ENCODE results near the gene THRSP. TPM values are rescaled to one million over a fixed set of nuclear protein-coding genes. Genes with fewer than 3 reads are reported as not detected.
A peak's percentile ranks its signal among the peaks of the same experiment; 100 is the strongest.

Gene THRSP
- total and polyA plus RNA-seq, 2 of the 4 experiments (the other 2 are of a cell fraction) = not detected

DNA sequence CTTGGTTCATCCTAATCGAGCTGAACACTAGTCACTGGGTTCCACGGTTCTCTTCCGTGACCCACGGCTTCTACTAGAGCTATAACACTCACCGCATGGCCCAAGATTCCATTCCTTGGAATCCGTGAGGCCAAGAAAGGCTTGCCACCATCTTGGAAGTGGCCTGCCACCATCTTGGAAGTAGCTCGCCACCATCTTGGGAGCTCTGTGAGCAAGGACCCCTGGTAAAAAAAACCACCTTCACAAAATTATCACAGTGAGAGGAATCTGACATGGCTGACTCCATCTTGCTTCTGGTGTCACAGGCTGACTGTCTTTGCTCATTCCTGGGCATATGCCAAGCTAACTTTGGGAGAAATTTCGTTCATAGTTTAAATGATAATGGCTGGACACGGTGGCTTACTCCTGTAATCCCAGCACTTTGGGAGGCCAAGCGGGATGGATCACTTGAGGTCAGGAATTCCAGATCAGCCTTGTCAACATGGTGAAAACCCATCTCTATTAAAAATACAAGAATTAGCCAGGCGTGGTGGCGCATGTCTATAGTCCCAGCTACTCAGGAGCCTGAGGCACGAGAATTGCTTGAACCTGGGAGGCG, 21.7 kb upstream of the THRSP start:
- intact Hi-C loops (cut with micrococcal nuclease) = no loop called here
- H3K18ac ChIP-seq (ENCODE audit: low read depth, low read length) = no peak overlapping the region
- H3K56ac ChIP-seq (ENCODE audit: extremely low read depth, insufficient read depth, low read length) = no peak overlapping the region
- no peaks in the 10 kb centered on the region for H3K9me3 ChIP-seq (ENCODE audit: control insufficient read depth, insufficient read depth, low read length)
- no peak overlapping the region for H2AFZ ChIP-seq (replicated peaks; ENCODE audit: low read length, poor library complexity)
- H2BK20ac ChIP-seq (ENCODE audit: low read depth, low read length) = peak overlapping the region; percentile 6; the same call in 1 of the 2 replicates
- ChIA-PET CTCF (no interaction called here), POLR2A (ENCODE audit: unreplicated experiment) (no interaction called here)
- H2BK120ac ChIP-seq (ENCODE audit: low read depth, low read length) = no peak overlapping the region
- TF ChIP-seq, protein P1, sequence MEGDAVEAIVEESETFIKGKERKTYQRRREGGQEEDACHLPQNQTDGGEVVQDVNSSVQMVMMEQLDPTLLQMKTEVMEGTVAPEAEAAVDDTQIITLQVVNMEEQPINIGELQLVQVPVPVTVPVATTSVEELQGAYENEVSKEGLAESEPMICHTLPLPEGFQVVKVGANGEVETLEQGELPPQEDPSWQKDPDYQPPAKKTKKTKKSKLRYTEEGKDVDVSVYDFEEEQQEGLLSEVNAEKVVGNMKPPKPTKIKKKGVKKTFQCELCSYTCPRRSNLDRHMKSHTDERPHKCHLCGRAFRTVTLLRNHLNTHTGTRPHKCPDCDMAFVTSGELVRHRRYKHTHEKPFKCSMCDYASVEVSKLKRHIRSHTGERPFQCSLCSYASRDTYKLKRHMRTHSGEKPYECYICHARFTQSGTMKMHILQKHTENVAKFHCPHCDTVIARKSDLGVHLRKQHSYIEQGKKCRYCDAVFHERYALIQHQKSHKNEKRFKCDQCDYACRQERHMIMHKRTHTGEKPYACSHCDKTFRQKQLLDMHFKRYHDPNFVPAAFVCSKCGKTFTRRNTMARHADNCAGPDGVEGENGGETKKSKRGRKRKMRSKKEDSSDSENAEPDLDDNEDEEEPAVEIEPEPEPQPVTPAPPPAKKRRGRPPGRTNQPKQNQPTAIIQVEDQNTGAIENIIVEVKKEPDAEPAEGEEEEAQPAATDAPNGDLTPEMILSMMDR (conservative IDR thresholded peaks at IDR 0.05; ENCODE audit: low read depth, low read length) = no peak
- no peak for TF ChIP-seq RAD21 (IDR thresholded peaks at IDR 0.05; ENCODE audit: low read length)
- TF ChIP-seq RFX5 (IDR thresholded peaks at IDR 0.05; ENCODE audit: low read depth, low read length) = no peak
- no peak for TF ChIP-seq MXI1 (IDR thresholded peaks at IDR 0.05; ENCODE audit: borderline replicate concordance, low read depth, low read length)
- no peak for TF ChIP-seq RCOR1 (IDR thresholded peaks at IDR 0.05; ENCODE audit: insufficient replicate concordance, low read length)
- no peak for TF ChIP-seq MAFK (IDR thresholded peaks at IDR 0.05; ENCODE audit: low read depth, low read length)
- TF ChIP-seq SMC3 (IDR thresholded peaks at IDR 0.05; ENCODE audit: low read depth, low read length) = no peak
- no peak for TF ChIP-seq MAZ (IDR thresholded peaks at IDR 0.05; ENCODE audit: borderline replicate concordance, low read depth, low read length)
- no peak for TF ChIP-seq CHD1 (IDR thresholded peaks at IDR 0.05; ENCODE audit: low read depth, low read length)
- no peak overlapping the region for H3K9ac ChIP-seq (ENCODE audit: low read depth, low read length)
- peaks cover 14% of the 10 kb centered on the region; the same call in 1 of the 2 replicates for H3K9me1 ChIP-seq (ENCODE audit: insufficient read depth, low read length)
- H2AK9ac ChIP-seq (replicated peaks; ENCODE audit: low read depth, low read length, poor library complexity) = no peak overlapping the region
- no peak overlapping the region; the same call in 1 of the 2 replicates for H2AK5ac ChIP-seq (ENCODE audit: low read depth, low read length)
- H3K23ac ChIP-seq (ENCODE audit: low read depth, low read length) = no peak overlapping the region
- H4K5ac ChIP-seq (ENCODE audit: low read depth, low read length) = no peak overlapping the region
- ATAC-seq (ENCODE audit: low read depth) (no peak), DNase-seq (no peak)
- no peak overlapping the region for H4K91ac ChIP-seq (ENCODE audit: insufficient read depth, low read depth, low read length)
- H3K14ac ChIP-seq (replicated peaks; ENCODE audit: low read depth, low read length) = no peak overlapping the region
- 100% methylated on average over 3 of the region's 14 CpGs; no CpG with 5 or more reads in 1 of the 2 experiments for WGBS, 2 experiments (ENCODE audit: extremely low coverage in 2 of 2, insufficient read length in 1 of 2)
- in situ Hi-C loops (cut with MboI; ENCODE audit: low sequenced_read_pairs) = no loop called here
- no peaks in the 10 kb centered on the region for H3K36me3 ChIP-seq (ENCODE audit: control insufficient read depth, insufficient read depth, low read length)
- dilution Hi-C loops (cut with HindIII; ENCODE audit: low sequenced_read_pairs, unreplicated experiment) = no loop called here
- no peaks in the 10 kb centered on the region for H3K27me3 ChIP-seq (ENCODE audit: control insufficient read depth, insufficient read depth, low read length)
- H3K4me3 ChIP-seq (ENCODE audit: insufficient read depth, low read depth, low read length) = no peak overlapping the region
- BruUV-seq (replicated peaks) = no TSS peak
- no peak overlapping the region for H4K8ac ChIP-seq (ENCODE audit: low read depth in 2 of 2, low read length in 2 of 2)
- peaks cover 20% of the 10 kb centered on the region for H3K4me1 ChIP-seq (ENCODE audit: control insufficient read depth, insufficient read depth, low read length)
- H3K27ac ChIP-seq (ENCODE audit: insufficient read depth, low read length) = no peak overlapping the region
- H2BK15ac ChIP-seq (ENCODE audit: low read depth, low read length) = no peak overlapping the region
- peaks cover 0 to 10% of the 10 kb centered on the region in 2 experiments; a peak in 2 of 4 replicates for H3K79me1 ChIP-seq (ENCODE audit: low read depth in 1 of 2, low read length in 2 of 2)
- H3K4me2 ChIP-seq (ENCODE audit: low read depth, low read length) = no peak overlapping the region
- no peak overlapping the region for H3K4ac ChIP-seq (ENCODE audit: low read depth, low read length)
- H4K20me1 ChIP-seq (ENCODE audit: insufficient read depth, low read length) = no peaks in the 10 kb centered on the region
- no peak overlapping the region for H2BK5ac ChIP-seq (ENCODE audit: low read depth, low read length, poor library complexity, severe bottlenecking)

Data from IMR-90 (cell line).